GM23248 (cell line): Measurements from ENCODE around the gene AMH. TPM values are rescaled to one million over a fixed set of nuclear protein-coding genes. Genes with fewer than 3 reads are reported as not detected.

Source experiments
- DNase-seq: peaks from one replicate; pipeline ENCODE4 v3.0.0-alpha.2; 2015
- H2AFZ ChIP-seq: fragments of 200-600 bp; sonication (generic); 2 replicates; pipeline ENCODE4 v1.6.1; 2016; ENCODE audit warnings: antibody characterized with exemption
- H3F3A ChIP-seq: fragments of 200-600 bp; sonication (generic); 2 replicates; pipeline ENCODE4 v1.6.1; 2016; ENCODE audit warnings: mild to moderate bottlenecking, antibody characterized with exemption, mixed run types; ENCODE audit not compliant: insufficient read depth
- H3K27ac ChIP-seq: fragments of 200-600 bp; sonication (generic); 2 replicates; pipeline ENCODE4 v1.5.1; 2016; ENCODE audit warnings: mild to moderate bottlenecking
- H3K27me3 ChIP-seq: fragments of 200-600 bp; sonication (generic); replicated peaks from 2 replicates; pipeline ENCODE4 v1.6.1; 2016; ENCODE audit warnings: mild to moderate bottlenecking; ENCODE audit not compliant: insufficient read depth
- H3K36me3 ChIP-seq: fragments of 200-600 bp; sonication (generic); 2 replicates; pipeline ENCODE4 v1.6.1; 2016; ENCODE audit warnings: low read depth, mild to moderate bottlenecking
- H3K4me1 ChIP-seq: fragments of 200-600 bp; sonication (generic); 2 replicates; pipeline ENCODE4 v1.6.1; 2016; ENCODE audit warnings: mild to moderate bottlenecking; ENCODE audit not compliant: insufficient read depth
- H3K4me2 ChIP-seq: fragments of 200-600 bp; sonication (generic); one replicate; pipeline ENCODE4 v1.6.1; 2016; ENCODE audit warnings: mild to moderate bottlenecking; ENCODE audit not compliant: unreplicated experiment
- H3K4me3 ChIP-seq: fragments of 200-600 bp; sonication (generic); 2 replicates; pipeline ENCODE4 v1.5.1; 2016; ENCODE audit warnings: mild to moderate bottlenecking
- H3K79me2 ChIP-seq: fragments of 200-600 bp; sonication (generic); 2 replicates; pipeline ENCODE4 v1.6.1; 2016; ENCODE audit warnings: mild to moderate bottlenecking; ENCODE audit not compliant: insufficient read depth
- H3K9ac ChIP-seq: fragments of 200-600 bp; sonication (generic); 2 replicates; pipeline ENCODE4 v1.6.1; 2016; ENCODE audit warnings: mild to moderate bottlenecking
- H3K9me2 ChIP-seq: fragments of 200-600 bp; sonication (generic); 2 replicates; pipeline ENCODE4 v1.6.1; 2016; ENCODE audit warnings: mixed run types, mild to moderate bottlenecking, moderate library complexity; ENCODE audit not compliant: insufficient read depth
- H3K9me3 ChIP-seq: fragments of 200-600 bp; sonication (generic); one replicate; pipeline ENCODE4 v1.6.1; 2017; ENCODE audit warnings: low read depth
- H4K20me1 ChIP-seq: fragments of 200-600 bp; sonication (generic); 2 replicates; pipeline ENCODE4 v1.6.0; 2016; ENCODE audit not compliant: insufficient read depth
- EZH2 ChIP-seq: fragments of 200-600 bp; sonication (generic); IDR thresholded peaks from 2 replicates; pipeline ENCODE4 v1.6.1; 2018; ENCODE audit warnings: antibody characterized with exemption, mild to moderate bottlenecking; ENCODE audit not compliant: insufficient read depth, poor library complexity, severe bottlenecking
- EZH2phosphoT487 ChIP-seq: fragments of 200-600 bp; sonication (generic); IDR thresholded peaks from 2 replicates; pipeline ENCODE4 v1.6.1; 2018; ENCODE audit warnings: antibody characterized with exemption, moderate library complexity, mild to moderate bottlenecking, low read depth; ENCODE audit not compliant: insufficient read depth
- WGBS, 2 experiments: methylation state at CpG; one replicate each; pipeline ENCODE4 v1.1.6; 2015 to 2017; ENCODE audit warnings: low lambda C conversion rate in 2 of 2, low coverage in 1 of 2; ENCODE audit errors: missing lambda C conversion rate in 2 of 2; 5-methylcytosine and 5-hydroxymethylcytosine counted together
- in situ Hi-C: fragments of 300-500 bp; cut with MboI; formaldehyde crosslinking; loops from 2 replicates; pipeline ENCODE4 v1.15.0; 2020
- polyA plus RNA-seq: library from polyadenylated mRNA; unstranded; fragments of >200 nt; fragmentation: Nextera tagmentation; extraction: Ambion mirVana; gene quantifications from 2 replicates; pipeline ENCODE4 v1.2.1, GENCODE V29; 2016
- total RNA-seq: library from RNA; depleted of rRNA; stranded (reverse); fragments of >200 nt; shearing (Covaris generic); gene quantifications from 2 replicates; pipeline ENCODE4 v1.2.3, GENCODE V29; 2014

AMH gene
- total and polyA plus RNA-seq, 2 experiments from 2014 or later = not detected

- Histone ChIP-seq H2AFZ (no peak within 1 kb of the TSS), H3K4me1 (0 out of 2 replicates have a peak, but pooled peaks cover 3% of the 10 kb centered on the region), H3F3A (no peaks in the 10 kb centered on the region), H4K20me1 (no peaks in the 10 kb centered on the region), H3K4me2 (no peak within 1 kb of the TSS), H3K9ac (no peak within 1 kb of the TSS), H3K27me3 (peaks cover 18% of the 10 kb centered on the region), H3K9me3 (no peaks in the 10 kb centered on the region), H3K36me3 (no peaks in the 10 kb centered on the region), H3K9me2 (no peaks in the 10 kb centered on the region), H3K27ac (no peak within 1 kb of the TSS), H3K4me3 (no peak within 1 kb of the TSS), H3K79me2 (no peaks in the 10 kb centered on the region)
- no peak for DNase-seq
- in situ Hi-C loops = no loop called here
- TF ChIP-seq EZH2phosphoT487 (no peak), EZH2 (no peak)
- WGBS, 2 experiments = 77 to 78% methylated on average over 24 of the region's 24 CpGs
These were observed 7.0 kb downstream of the AMH start, which contains the start of gene JSRP1 for GRCh38 chr19:2255982-2256685. JSRP1 (minus strand) TSS chr19:2256417; CDS start chr19:2255314, 1,103 bp downstream.

- WGBS, 2 experiments = 81 to 86% methylated on average over 5 of the region's 5 CpGs
- in situ Hi-C loops = no loop called here
These were observed 10.2 kb downstream of the AMH start for GRCh38 chr19:2259336-2259735.

GRCh38 chr19:2260341-2260805 is 11.2 kb downstream of the AMH start:
- H3K4me2 ChIP-seq = peak overlapping the region; percentile 48
- 22 to 25% methylated on average over 11 of the region's 11 CpGs for WGBS, 2 experiments
- H3K79me2 ChIP-seq = no peaks in the 10 kb centered on the region
- H2AFZ ChIP-seq = no peak overlapping the region
- in situ Hi-C loops = no loop called here
- no peaks in the 10 kb centered on the region for H3K27me3 ChIP-seq
- 0 out of 2 replicates have a peak, but pooled peaks cover 3% of the 10 kb centered on the region for H3K4me1 ChIP-seq
- H3K27ac ChIP-seq = no peak overlapping the region
- DNase-seq = peak; percentile 76
- no peak overlapping the region for H3K4me3 ChIP-seq
- no peaks in the 10 kb centered on the region for H3K9me3 ChIP-seq
- no peak overlapping the region for H3K9ac ChIP-seq
- H3K9me2 ChIP-seq = no peaks in the 10 kb centered on the region
- TF ChIP-seq EZH2 (no peak), EZH2phosphoT487 (no peak)
- no peaks in the 10 kb centered on the region for H3K36me3 ChIP-seq
- H3F3A ChIP-seq = no peaks in the 10 kb centered on the region
- no peaks in the 10 kb centered on the region for H4K20me1 ChIP-seq

More at GRCh38 chr19:2259336-2259735, 10.2 kb downstream of the AMH start:
- Histone ChIP-seq H3K4me1 (0 out of 2 replicates have a peak, but pooled peaks cover 3% of the 10 kb centered on the region), H3K9me3 (no peaks in the 10 kb centered on the region), H3K4me2 (no peak overlapping the region), H3K36me3 (no peaks in the 10 kb centered on the region), H3K79me2 (no peaks in the 10 kb centered on the region), H3K27ac (no peak overlapping the region), H3K4me3 (no peak overlapping the region), H3K27me3 (no peaks in the 10 kb centered on the region), H3K9me2 (no peaks in the 10 kb centered on the region), H4K20me1 (no peaks in the 10 kb centered on the region), H3K9ac (no peak overlapping the region), H3F3A (no peaks in the 10 kb centered on the region), H2AFZ (no peak overlapping the region)
- no peak for TF ChIP-seq EZH2
- TF ChIP-seq EZH2phosphoT487 = no peak
- DNase-seq = peak; percentile 44

GRCh38 chr19:2261438-2262172 is 12.5 kb downstream of the AMH start:
- no peaks in the 10 kb centered on the region for H3K36me3 ChIP-seq
- no peaks in the 10 kb centered on the region for H3K79me2 ChIP-seq
- in situ Hi-C loops = no loop called here
- H3K4me1 ChIP-seq = 0 out of 2 replicates have a peak, but pooled peaks cover 6% of the 10 kb centered on the region
- H3K4me3 ChIP-seq = no peak overlapping the region
- no peak overlapping the region for H2AFZ ChIP-seq
- no peaks in the 10 kb centered on the region for H3K27me3 ChIP-seq
- no peaks in the 10 kb centered on the region for H4K20me1 ChIP-seq
- H3K9me2 ChIP-seq = no peaks in the 10 kb centered on the region
- H3K9ac ChIP-seq = no peak overlapping the region
- no peaks in the 10 kb centered on the region for H3K9me3 ChIP-seq
- H3F3A ChIP-seq = no peaks in the 10 kb centered on the region
- no peak overlapping the region for H3K4me2 ChIP-seq
- H3K27ac ChIP-seq = no peak overlapping the region
- no peak for TF ChIP-seq EZH2
- no peak for TF ChIP-seq EZH2phosphoT487
- 61 to 65% methylated on average over 7 of the region's 7 CpGs for WGBS, 2 experiments
- DNase-seq = peak; percentile 39
